Measurements from ENCODE around the gene PTCD3.

The PTCD3 gene

DNA sequence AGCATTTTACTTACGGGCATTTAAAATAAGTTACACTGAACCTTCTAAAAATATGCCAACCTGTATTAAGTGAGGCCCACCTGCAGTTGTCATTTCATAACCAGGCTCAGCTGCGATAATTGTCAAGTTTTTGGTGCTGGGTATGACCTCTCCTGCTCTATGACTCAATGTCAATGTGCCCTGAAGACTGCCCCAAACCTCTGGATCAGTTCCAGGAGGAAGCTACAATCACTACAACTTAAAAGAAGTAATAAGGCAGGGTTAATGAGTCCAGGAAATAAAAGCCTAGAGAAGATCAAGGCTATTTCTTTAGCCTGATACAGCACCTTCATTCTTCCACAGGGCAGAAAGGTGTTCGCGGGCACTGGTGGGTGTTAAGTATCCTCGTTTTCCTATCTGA, 23.3 kb upstream of the PTCD3 start:
- Histone ChIP-seq H3K27ac (replicated peaks) (no peak overlapping the region), H3K27me3 (ENCODE audit: insufficient read depth, poor library complexity, severe bottlenecking) (no peaks in the 10 kb centered on the region)
- DNase-seq (ENCODE audit: low read depth in 1 of 2, low spot score in 1 of 2) = no peak

DNA sequence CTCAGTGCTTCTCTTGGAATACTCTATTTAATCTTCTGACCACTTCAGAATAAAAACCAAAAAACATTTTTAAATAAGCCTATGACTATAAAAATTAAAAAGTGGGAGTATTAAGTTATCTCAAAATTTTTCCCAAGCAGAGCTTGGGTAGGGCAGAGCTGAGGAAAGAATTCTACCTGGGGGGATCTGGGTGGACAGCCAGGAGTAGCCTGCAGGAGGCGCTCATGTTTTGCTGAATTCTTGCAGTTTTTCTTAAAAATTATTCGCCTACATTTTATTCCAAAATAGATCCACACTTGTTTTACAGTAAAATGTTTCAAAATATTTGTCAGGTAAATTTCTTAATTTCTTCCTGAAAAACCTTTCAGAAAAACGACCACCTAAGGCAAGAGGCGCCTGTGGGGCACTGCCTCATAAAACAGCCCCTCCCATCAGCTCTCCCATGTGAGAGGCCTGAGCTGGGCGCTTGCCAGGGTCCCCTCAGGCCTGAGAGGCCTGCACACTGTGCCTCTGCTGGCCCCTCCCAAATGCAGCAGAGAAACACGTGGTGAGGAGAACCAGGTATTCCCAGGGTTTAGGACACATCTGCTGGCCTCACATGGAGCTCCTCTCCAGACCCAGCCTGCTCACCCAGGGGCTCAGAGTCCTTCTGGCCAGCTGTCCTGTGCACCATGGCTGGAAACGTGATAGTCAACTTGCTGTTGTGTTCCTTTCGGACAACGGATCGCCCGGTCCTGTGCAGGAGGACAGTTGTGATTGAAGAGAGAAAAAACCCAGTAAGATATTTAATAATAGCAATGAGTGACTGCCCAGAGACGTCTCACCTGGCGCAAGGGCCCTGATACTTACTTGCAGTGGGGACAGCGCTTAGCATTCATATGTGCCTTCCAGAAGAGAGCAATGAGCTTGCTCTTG, 17.8 kb upstream of the PTCD3 start:
- DNase-seq (ENCODE audit: low read depth in 1 of 2, low spot score in 1 of 2) = no peak
- no peaks in the 10 kb centered on the region for H3K27me3 ChIP-seq (ENCODE audit: insufficient read depth, poor library complexity, severe bottlenecking)

More for the DNA sequence above, 23.3 kb upstream of the PTCD3 start:
- H3K4me3 ChIP-seq (replicated peaks; ENCODE audit: insufficient read depth, low read length) = no peak overlapping the region
- TF ChIP-seq, protein P1, sequence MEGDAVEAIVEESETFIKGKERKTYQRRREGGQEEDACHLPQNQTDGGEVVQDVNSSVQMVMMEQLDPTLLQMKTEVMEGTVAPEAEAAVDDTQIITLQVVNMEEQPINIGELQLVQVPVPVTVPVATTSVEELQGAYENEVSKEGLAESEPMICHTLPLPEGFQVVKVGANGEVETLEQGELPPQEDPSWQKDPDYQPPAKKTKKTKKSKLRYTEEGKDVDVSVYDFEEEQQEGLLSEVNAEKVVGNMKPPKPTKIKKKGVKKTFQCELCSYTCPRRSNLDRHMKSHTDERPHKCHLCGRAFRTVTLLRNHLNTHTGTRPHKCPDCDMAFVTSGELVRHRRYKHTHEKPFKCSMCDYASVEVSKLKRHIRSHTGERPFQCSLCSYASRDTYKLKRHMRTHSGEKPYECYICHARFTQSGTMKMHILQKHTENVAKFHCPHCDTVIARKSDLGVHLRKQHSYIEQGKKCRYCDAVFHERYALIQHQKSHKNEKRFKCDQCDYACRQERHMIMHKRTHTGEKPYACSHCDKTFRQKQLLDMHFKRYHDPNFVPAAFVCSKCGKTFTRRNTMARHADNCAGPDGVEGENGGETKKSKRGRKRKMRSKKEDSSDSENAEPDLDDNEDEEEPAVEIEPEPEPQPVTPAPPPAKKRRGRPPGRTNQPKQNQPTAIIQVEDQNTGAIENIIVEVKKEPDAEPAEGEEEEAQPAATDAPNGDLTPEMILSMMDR (IDR thresholded peaks at IDR 0.05; ENCODE audit: insufficient read depth, low read length) = no peak
- TF ChIP-seq SPI1 (IDR thresholded peaks at IDR 0.05; ENCODE audit: borderline replicate concordance, low read depth) (no peak), GABPA (IDR thresholded peaks at IDR 0.05; ENCODE audit: low read depth) (no peak)

DNA sequence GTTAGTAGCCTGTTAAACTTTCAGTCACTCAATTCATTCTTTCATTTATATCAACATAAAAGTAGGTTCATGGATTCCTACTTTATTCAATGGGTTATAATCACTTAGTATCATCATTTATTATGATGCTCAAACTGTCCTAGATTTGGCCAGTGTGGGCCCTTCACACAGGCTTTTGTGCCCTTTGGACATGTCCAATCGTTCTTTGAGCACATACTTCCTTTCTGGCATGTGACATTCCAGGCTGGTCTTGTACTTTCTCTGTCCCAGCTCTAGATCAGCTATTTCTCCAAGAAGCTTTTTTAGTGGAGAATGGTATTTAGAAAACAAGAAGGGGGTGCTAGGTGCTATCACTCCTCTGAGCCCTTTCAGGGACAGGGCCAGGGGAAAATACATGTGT, 11.8 kb upstream of the PTCD3 start:
- no peaks in the 10 kb centered on the region for H3K27me3 ChIP-seq (ENCODE audit: insufficient read depth, poor library complexity, severe bottlenecking)
- no peak for DNase-seq (ENCODE audit: low read depth in 1 of 2, low spot score in 1 of 2)
- H3K27ac ChIP-seq (replicated peaks) = no peak overlapping the region
- no peak for TF ChIP-seq SPI1 (IDR thresholded peaks at IDR 0.05; ENCODE audit: borderline replicate concordance, low read depth)
- no peak for TF ChIP-seq GABPA (IDR thresholded peaks at IDR 0.05; ENCODE audit: low read depth)
- no peak for TF ChIP-seq POLR2AphosphoS5 (IDR thresholded peaks at IDR 0.05; ENCODE audit: low read depth)
- TF ChIP-seq, protein P2, sequence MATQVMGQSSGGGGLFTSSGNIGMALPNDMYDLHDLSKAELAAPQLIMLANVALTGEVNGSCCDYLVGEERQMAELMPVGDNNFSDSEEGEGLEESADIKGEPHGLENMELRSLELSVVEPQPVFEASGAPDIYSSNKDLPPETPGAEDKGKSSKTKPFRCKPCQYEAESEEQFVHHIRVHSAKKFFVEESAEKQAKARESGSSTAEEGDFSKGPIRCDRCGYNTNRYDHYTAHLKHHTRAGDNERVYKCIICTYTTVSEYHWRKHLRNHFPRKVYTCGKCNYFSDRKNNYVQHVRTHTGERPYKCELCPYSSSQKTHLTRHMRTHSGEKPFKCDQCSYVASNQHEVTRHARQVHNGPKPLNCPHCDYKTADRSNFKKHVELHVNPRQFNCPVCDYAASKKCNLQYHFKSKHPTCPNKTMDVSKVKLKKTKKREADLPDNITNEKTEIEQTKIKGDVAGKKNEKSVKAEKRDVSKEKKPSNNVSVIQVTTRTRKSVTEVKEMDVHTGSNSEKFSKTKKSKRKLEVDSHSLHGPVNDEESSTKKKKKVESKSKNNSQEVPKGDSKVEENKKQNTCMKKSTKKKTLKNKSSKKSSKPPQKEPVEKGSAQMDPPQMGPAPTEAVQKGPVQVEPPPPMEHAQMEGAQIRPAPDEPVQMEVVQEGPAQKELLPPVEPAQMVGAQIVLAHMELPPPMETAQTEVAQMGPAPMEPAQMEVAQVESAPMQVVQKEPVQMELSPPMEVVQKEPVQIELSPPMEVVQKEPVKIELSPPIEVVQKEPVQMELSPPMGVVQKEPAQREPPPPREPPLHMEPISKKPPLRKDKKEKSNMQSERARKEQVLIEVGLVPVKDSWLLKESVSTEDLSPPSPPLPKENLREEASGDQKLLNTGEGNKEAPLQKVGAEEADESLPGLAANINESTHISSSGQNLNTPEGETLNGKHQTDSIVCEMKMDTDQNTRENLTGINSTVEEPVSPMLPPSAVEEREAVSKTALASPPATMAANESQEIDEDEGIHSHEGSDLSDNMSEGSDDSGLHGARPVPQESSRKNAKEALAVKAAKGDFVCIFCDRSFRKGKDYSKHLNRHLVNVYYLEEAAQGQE (IDR thresholded peaks at IDR 0.05; ENCODE audit: insufficient replicate concordance, low read depth) = no peak
- TF ChIP-seq, protein P1 (IDR thresholded peaks at IDR 0.05; ENCODE audit: insufficient read depth, low read length) = no peak
- H3K4me3 ChIP-seq (replicated peaks; ENCODE audit: insufficient read depth, low read length) = no peak overlapping the region

More for the DNA sequence above, 17.8 kb upstream of the PTCD3 start:
- no peak overlapping the region for H3K27ac ChIP-seq (replicated peaks)
- TF ChIP-seq, protein P2 (IDR thresholded peaks at IDR 0.05; ENCODE audit: insufficient replicate concordance, low read depth) = no peak
- TF ChIP-seq, protein P1 (IDR thresholded peaks at IDR 0.05; ENCODE audit: insufficient read depth, low read length) = peak; percentile 6
- no peak overlapping the region for H3K4me3 ChIP-seq (replicated peaks; ENCODE audit: insufficient read depth, low read length)

Data from HL-60 (cell line).